HG02840 (cell line): ENCODE results near the gene MAD2L1BP.

Source experiments
- ATAC-seq: cut with Tn5 transposase; IDR thresholded peaks from one replicate; pipeline ENCODE4 v1.9.1; 2021; ENCODE audit warnings: mild to moderate bottlenecking, moderate library complexity, moderate number of reproducible peaks; ENCODE audit not compliant: unreplicated experiment, low FRiP score

Gene MAD2L1BP

GRCh38 chr6:43665376-43665775, 29.7 kb downstream of the MAD2L1BP start:
- ATAC-seq, result no peak

GRCh38 chr6:43666196-43666920, 30.7 kb downstream of the MAD2L1BP start:
- no peak for ATAC-seq

- ATAC-seq, result no peak
Measured at GRCh38 chr6:43667245-43668150, 31.9 kb downstream of the MAD2L1BP start.

GRCh38 chr6:43668151-43669028, 32.8 kb downstream of the MAD2L1BP start:
- no peak for ATAC-seq

GRCh38 chr6:43669050-43669921, 33.6 kb downstream of the MAD2L1BP start:
- ATAC-seq, result no peak

- no peak for ATAC-seq
Measured at GRCh38 chr6:43669922-43670622, 34.4 kb downstream of the MAD2L1BP start.

- no peak for ATAC-seq
Measured at GRCh38 chr6:43670623-43670986, 35.0 kb downstream of the MAD2L1BP start.

GRCh38 chr6:43671011-43671800, 35.6 kb downstream of the MAD2L1BP start:
- no peak for ATAC-seq

GRCh38 chr6:43671801-43672690, 36.4 kb downstream of the MAD2L1BP start:
- ATAC-seq, result no peak

- no peak for ATAC-seq
Measured at GRCh38 chr6:43673444-43674084, 37.9 kb downstream of the MAD2L1BP start.

GRCh38 chr6:43674291-43674690, 38.7 kb downstream of the MAD2L1BP start:
- ATAC-seq, result no peak

GRCh38 chr6:43674921-43675320, 39.3 kb downstream of the MAD2L1BP start:
- no peak for ATAC-seq

GRCh38 chr6:43676962-43677606, 41.4 kb downstream of the MAD2L1BP start:
- ATAC-seq, result no peak

GRCh38 chr6:43677759-43678158, 42.1 kb downstream of the MAD2L1BP start:
- ATAC-seq, result no peak

GRCh38 chr6:43678341-43678740, 42.7 kb downstream of the MAD2L1BP start:
- no peak for ATAC-seq

- no peak for ATAC-seq
Measured at GRCh38 chr6:43679057-43679456, 43.4 kb downstream of the MAD2L1BP start.
